OCI-LY1 (cell line): Measurements from ENCODE around the gene SUGCT.

Experiments used
- H2AFZ ChIP-seq: fragments of 200-600 bp; sonication (generic), shearing (Covaris generic); 2 replicates; pipeline ENCODE4 v1.6.0; 2014; ENCODE audit warnings: antibody characterized with exemption, mild to moderate bottlenecking, low read length
- H3F3A ChIP-seq: fragments of 200-600 bp; sonication (generic), shearing (Covaris generic); 2 replicates; pipeline ENCODE4 v1.6.0; 2014; ENCODE audit warnings: mild to moderate bottlenecking, antibody characterized with exemption, low read length, moderate library complexity; ENCODE audit not compliant: insufficient read depth
- H3K27ac ChIP-seq: fragments of 200-600 bp; sonication (generic); 2 replicates; pipeline ENCODE4 v1.5.1; 2014; ENCODE audit warnings: low read length, mixed run types, mild to moderate bottlenecking, low read depth; ENCODE audit not compliant: poor library complexity, severe bottlenecking
- H3K27me3 ChIP-seq: fragments of 200-600 bp; sonication (generic); 2 replicates; pipeline ENCODE4 v1.6.0; 2014; ENCODE audit warnings: antibody characterized with exemption, mild to moderate bottlenecking, low read length, moderate library complexity; ENCODE audit not compliant: insufficient read depth
- H3K36me3 ChIP-seq: fragments of 200-600 bp; sonication (generic); 2 replicates; pipeline ENCODE4 v1.6.1; 2014; ENCODE audit warnings: mild to moderate bottlenecking, antibody characterized with exemption, low read length, moderate library complexity, mixed read lengths; ENCODE audit not compliant: insufficient read depth
- H3K4me1 ChIP-seq: fragments of 200-600 bp; sonication (generic); 2 replicates; pipeline ENCODE4 v1.5.1; 2014; ENCODE audit warnings: mild to moderate bottlenecking, low read length, moderate library complexity; ENCODE audit not compliant: insufficient read depth, severe bottlenecking
- H3K4me2 ChIP-seq: fragments of 200-600 bp; sonication (generic), shearing (Covaris generic); 2 replicates; pipeline ENCODE4 v1.6.1; 2014; ENCODE audit warnings: low read length
- H3K4me3 ChIP-seq: fragments of 200-600 bp; sonication (generic); 2 replicates; pipeline ENCODE4 v1.5.1; 2014; ENCODE audit warnings: low read length, low read depth, mild to moderate bottlenecking, mixed read lengths; ENCODE audit not compliant: poor library complexity, severe bottlenecking
- H3K79me2 ChIP-seq: fragments of 200-600 bp; shearing (Covaris generic); 2 replicates; pipeline ENCODE4 v1.6.1; 2016; ENCODE audit warnings: mixed run types, low read length, mixed read lengths; ENCODE audit not compliant: insufficient read depth
- H3K9ac ChIP-seq: fragments of 200-600 bp; sonication (generic), shearing (Covaris generic); 2 replicates; pipeline ENCODE4 v1.6.1; 2014; ENCODE audit warnings: mild to moderate bottlenecking, low read length, mixed read lengths
- H3K9me2 ChIP-seq: fragments of 200-600 bp; sonication (generic), shearing (Covaris generic); 2 replicates; pipeline ENCODE4 v1.6.1; 2014; ENCODE audit warnings: low read depth, mild to moderate bottlenecking, low read length, mixed read lengths
- H3K9me3 ChIP-seq: fragments of 200-600 bp; shearing (Covaris generic); 2 replicates; pipeline ENCODE4 v1.6.1; 2014; ENCODE audit warnings: low read length, mixed read lengths
- H4K20me1 ChIP-seq: fragments of 200-600 bp; sonication (generic), shearing (Covaris generic); 2 replicates; pipeline ENCODE4 v1.6.0; 2016; ENCODE audit warnings: mild to moderate bottlenecking, low read length; ENCODE audit not compliant: insufficient read depth
- EZH2 ChIP-seq: fragments of 200-600 bp; sonication (generic), shearing (Covaris generic); IDR thresholded peaks from 2 replicates; pipeline ENCODE4 v1.8.0; 2017; ENCODE audit warnings: borderline replicate concordance, mixed run types, mild to moderate bottlenecking, antibody characterized with exemption, low read length, moderate library complexity, mixed read lengths
- TF ChIP-seq, protein P1 (sequence below): fragments of 200-600 bp; sonication (generic), shearing (Covaris generic); IDR thresholded peaks from 2 replicates; pipeline ENCODE4 v1.5.1; 2017; ENCODE audit warnings: mild to moderate bottlenecking, antibody characterized with exemption, low read length, moderate library complexity, mixed read lengths

Gene SUGCT

DNA sequence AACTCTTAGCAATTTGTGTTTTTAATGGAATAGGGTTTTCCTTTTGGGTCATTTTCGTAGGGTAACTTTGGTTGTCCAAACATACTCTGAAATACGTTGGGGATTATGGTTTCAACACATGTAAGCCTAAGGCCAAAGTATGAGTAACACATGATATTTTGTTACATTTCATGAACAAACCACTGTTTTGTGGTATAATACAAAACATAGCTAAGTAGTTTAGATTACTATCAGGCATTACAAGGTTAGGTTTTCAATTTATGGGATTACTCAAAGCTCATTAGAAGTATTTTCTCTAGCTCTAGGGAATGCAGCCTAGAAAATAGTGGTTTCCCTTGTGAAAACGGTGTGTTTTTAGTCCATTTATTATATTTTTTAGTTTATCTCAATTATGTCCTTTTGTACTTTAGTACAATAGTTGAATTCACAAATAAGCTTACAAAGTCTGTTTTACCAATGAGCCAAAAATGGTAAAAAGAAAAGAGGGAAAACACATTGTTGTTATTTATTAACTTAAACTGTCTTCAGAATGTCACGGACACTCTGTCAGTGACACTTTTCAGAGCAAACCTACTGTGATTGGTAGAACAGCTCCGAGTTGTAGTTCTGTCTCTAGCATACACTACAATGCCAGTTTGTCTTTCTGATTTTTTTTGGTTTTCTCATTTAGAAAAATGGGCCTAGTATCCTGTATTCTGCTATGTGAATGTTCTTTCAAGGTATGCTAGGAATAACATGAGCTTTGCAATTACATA, 473.7 kb downstream of the SUGCT start:
- Histone ChIP-seq H3K36me3 (no peaks in the 10 kb centered on the region), H3K9me3 (no peaks in the 10 kb centered on the region), H3K4me2 (no peak overlapping the region), H4K20me1 (no peaks in the 10 kb centered on the region), H2AFZ (no peak overlapping the region), H3K9ac (no peak overlapping the region), H3K9me2 (no peaks in the 10 kb centered on the region), H3F3A (no peaks in the 10 kb centered on the region), H3K79me2 (no peaks in the 10 kb centered on the region), H3K27ac (no peak overlapping the region), H3K27me3 (no peaks in the 10 kb centered on the region; the same call in 1 of the 2 replicates), H3K4me3 (no peak overlapping the region), H3K4me1 (no peaks in the 10 kb centered on the region)
- TF ChIP-seq EZH2, result no peak
- TF ChIP-seq, protein P1, sequence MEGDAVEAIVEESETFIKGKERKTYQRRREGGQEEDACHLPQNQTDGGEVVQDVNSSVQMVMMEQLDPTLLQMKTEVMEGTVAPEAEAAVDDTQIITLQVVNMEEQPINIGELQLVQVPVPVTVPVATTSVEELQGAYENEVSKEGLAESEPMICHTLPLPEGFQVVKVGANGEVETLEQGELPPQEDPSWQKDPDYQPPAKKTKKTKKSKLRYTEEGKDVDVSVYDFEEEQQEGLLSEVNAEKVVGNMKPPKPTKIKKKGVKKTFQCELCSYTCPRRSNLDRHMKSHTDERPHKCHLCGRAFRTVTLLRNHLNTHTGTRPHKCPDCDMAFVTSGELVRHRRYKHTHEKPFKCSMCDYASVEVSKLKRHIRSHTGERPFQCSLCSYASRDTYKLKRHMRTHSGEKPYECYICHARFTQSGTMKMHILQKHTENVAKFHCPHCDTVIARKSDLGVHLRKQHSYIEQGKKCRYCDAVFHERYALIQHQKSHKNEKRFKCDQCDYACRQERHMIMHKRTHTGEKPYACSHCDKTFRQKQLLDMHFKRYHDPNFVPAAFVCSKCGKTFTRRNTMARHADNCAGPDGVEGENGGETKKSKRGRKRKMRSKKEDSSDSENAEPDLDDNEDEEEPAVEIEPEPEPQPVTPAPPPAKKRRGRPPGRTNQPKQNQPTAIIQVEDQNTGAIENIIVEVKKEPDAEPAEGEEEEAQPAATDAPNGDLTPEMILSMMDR, result no peak

DNA sequence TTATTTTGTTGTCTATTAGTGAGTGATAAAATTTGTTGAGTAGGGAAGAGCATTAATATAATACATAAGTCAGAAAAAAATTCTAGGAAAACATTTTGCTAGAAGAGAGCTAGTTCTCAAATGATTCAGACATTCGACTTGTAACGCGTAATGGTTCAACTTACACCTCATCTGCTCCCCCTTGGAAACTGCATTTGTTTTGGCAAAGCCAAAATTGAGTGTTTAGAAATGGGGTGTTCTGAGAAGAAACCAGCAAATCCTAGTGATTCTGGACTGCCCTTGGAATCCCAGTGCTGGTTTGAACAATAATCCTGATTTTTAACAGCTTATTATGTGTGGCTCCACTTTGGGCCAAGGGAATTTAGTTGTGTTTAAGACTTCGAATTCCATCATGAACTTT, 475.7 kb downstream of the SUGCT start:
- Histone ChIP-seq H3K27ac (no peak overlapping the region), H3F3A (no peaks in the 10 kb centered on the region), H3K4me3 (no peak overlapping the region), H3K4me2 (no peak overlapping the region), H3K36me3 (no peaks in the 10 kb centered on the region), H3K27me3 (no peaks in the 10 kb centered on the region; the same call in 1 of the 2 replicates), H3K4me1 (no peaks in the 10 kb centered on the region), H4K20me1 (no peaks in the 10 kb centered on the region), H3K9ac (no peak overlapping the region), H3K9me3 (no peaks in the 10 kb centered on the region), H3K79me2 (no peaks in the 10 kb centered on the region), H3K9me2 (no peaks in the 10 kb centered on the region), H2AFZ (no peak overlapping the region)
- TF ChIP-seq, protein P1, result no peak
- no peak for TF ChIP-seq EZH2

DNA sequence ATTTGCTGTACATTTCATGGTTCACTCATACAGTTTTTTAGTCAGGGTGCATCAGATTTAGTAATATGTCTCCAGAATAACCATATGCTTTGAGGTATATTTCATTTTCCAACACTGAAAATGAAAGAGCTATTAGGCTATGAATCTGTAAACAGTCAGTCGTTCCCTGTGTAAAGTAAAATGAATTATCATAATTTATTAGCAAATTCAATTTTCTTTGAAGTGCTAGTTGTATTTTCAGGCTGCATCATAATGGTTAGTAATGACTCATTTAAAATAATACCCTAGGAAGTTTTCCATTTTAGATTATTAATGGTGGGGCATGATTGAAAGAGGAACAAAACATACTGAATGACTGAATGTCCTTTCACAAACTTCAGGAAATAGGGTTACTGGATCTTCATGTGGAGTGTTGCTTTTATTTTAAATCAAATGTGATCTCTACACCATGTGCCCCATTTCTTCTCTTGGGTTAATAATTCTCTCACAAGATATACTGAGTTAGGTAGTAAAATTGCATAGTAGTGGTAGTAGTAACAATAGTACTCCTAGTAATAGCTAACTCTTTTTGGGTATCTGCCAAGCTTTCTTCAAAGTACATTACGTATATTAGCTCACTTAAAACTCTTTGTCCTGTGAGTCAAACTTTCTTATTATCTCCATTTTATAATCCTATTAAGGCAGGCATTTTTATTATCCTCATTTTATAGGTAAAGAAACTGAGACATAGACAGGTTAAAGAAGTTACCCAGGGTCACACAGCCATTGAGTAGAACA, 476.5 kb downstream of the SUGCT start:
- no peak overlapping the region for H3K27ac ChIP-seq
- H3K9ac ChIP-seq, result no peak overlapping the region
- H3K9me2 ChIP-seq, result no peaks in the 10 kb centered on the region
- no peaks in the 10 kb centered on the region; the same call in 1 of the 2 replicates for H3K27me3 ChIP-seq
- H3K36me3 ChIP-seq, result no peaks in the 10 kb centered on the region
- H3K79me2 ChIP-seq, result no peaks in the 10 kb centered on the region
- H4K20me1 ChIP-seq, result no peaks in the 10 kb centered on the region
- no peak overlapping the region for H2AFZ ChIP-seq
- H3F3A ChIP-seq, result no peaks in the 10 kb centered on the region
- H3K4me3 ChIP-seq, result no peak overlapping the region
- no peaks in the 10 kb centered on the region for H3K4me1 ChIP-seq
- no peak overlapping the region for H3K4me2 ChIP-seq
- H3K9me3 ChIP-seq, result no peaks in the 10 kb centered on the region
- no peak for TF ChIP-seq EZH2
- TF ChIP-seq, protein P1, result no peak
